ENCODE measurements around the gene OLFML2A.

Gene OLFML2A

DNA sequence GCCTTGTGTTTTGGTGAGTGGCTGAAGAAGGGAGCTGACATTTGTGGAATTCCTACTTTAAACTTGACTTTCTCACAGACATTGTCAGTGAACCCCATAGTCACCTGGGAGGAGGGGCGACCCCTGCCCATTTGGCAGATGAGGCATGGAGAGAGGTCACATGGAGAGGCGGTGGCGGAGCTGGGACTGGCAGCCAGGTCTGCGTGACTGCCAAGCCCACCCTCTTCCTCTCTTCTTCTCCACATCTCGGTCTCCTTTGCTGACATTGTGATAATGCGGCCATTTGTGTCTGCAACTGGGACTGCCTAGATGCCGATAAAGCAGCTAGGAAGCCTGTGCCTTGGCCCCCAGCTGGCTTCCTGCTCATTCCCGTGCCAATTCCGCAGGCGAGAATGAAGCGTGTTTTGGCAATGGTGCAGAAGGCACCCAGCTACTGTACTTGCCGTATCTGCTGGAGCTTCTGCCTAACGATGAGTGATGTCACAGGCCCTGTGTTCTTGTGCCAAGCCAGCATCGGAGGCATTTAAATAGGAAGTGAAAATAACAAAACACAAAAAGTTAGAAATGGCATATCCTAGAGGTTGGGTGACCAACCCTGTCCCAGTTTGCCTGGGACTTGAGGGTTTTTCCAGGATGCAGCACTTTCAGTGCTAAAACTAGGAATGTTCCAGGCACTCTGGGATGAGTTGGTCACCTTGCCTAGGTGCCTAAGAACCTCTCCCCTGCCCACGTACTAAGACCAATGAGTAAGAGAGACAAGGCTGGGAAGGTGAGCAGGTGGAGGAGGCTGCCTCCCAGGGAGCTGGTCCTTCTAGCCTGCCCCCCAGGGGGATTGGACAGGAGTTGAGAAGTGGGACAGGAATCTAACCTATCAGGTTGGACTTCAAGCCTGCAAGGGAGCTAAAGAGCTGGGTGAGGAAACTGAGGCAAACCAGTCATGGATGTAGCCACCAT lies 23.6 kb downstream of the OLFML2A start:
- CTCF ChIA-PET: interaction anchor here (0.6 to 2.4 kb wide), 10 partner anchors 10 to 61 kb away, joined by 3 to 15 read pairs (median 4); partner anchors contain the start of genes OLFML2A and WDR38
- POLR2A ChIA-PET: interaction anchor here (0.8 to 1.9 kb wide), 3 partner anchors 9 to 56 kb away, joined by 3 to 5 read pairs (median 4); no protein-coding TSS in a partner anchor

More for the DNA sequence above, 23.6 kb downstream of the OLFML2A start:
- Histone ChIP-seq H3K4me3 (ENCODE audit: low read depth, low read length) (no peak overlapping the region), H3K4me1 (ENCODE audit: control insufficient read depth, insufficient read depth, low read length) (no peaks in the 10 kb centered on the region), H3K9me3 (ENCODE audit: control insufficient read depth, insufficient read depth, low read depth, low read length) (no peaks in the 10 kb centered on the region), H3K36me3 (ENCODE audit: control insufficient read depth in 2 of 2, insufficient read depth in 1 of 2, low read length in 2 of 2) (no peaks in the 10 kb centered on the region), H3K27ac (ENCODE audit: extremely low read depth, low read depth, low read length) (no peak overlapping the region)
- TF ChIP-seq BCL6B (tag by site-specific recombination; IDR thresholded peaks at IDR 0.05): no peak
- TF ChIP-seq TRIM28 (IDR thresholded peaks at IDR 0.05; ENCODE audit: borderline replicate concordance, low read length): no peak
- no peak for TF ChIP-seq ZNF555 (tag by site-specific recombination; conservative IDR thresholded peaks at IDR 0.05)
- no peak for TF ChIP-seq ZNF366 (tag by site-specific recombination; conservative IDR thresholded peaks at IDR 0.05)
- TF ChIP-seq ZNF19 (tag by site-specific recombination; IDR thresholded peaks at IDR 0.05; ENCODE audit: low read depth): no peak
- no peak for TF ChIP-seq ZNF664 (tag by site-specific recombination; IDR thresholded peaks at IDR 0.05)
- no peak for TF ChIP-seq ZNF776 (tag by site-specific recombination; IDR thresholded peaks at IDR 0.05; ENCODE audit: borderline replicate concordance)
- no peak for TF ChIP-seq ZNF10 (tag by site-specific recombination; IDR thresholded peaks at IDR 0.05)
- TF ChIP-seq ZNF266 (tag by site-specific recombination; IDR thresholded peaks at IDR 0.05; ENCODE audit: low read depth): no peak
- no peak for TF ChIP-seq ZNF585B (tag by site-specific recombination; IDR thresholded peaks at IDR 0.05)
- no peak for TF ChIP-seq RBAK (tag by site-specific recombination; IDR thresholded peaks at IDR 0.05)
- no peak for TF ChIP-seq ZBTB49 (tag by site-specific recombination; IDR thresholded peaks at IDR 0.05; ENCODE audit: low read depth)
- TF ChIP-seq ZNF521 (tag by site-specific recombination; IDR thresholded peaks at IDR 0.05): no peak
- TF ChIP-seq ZNF202 (tag by site-specific recombination; IDR thresholded peaks at IDR 0.05; ENCODE audit: borderline replicate concordance): no peak
- no peak for TF ChIP-seq ZXDB (tag by site-specific recombination; IDR thresholded peaks at IDR 0.05)
- TF ChIP-seq, protein P1, sequence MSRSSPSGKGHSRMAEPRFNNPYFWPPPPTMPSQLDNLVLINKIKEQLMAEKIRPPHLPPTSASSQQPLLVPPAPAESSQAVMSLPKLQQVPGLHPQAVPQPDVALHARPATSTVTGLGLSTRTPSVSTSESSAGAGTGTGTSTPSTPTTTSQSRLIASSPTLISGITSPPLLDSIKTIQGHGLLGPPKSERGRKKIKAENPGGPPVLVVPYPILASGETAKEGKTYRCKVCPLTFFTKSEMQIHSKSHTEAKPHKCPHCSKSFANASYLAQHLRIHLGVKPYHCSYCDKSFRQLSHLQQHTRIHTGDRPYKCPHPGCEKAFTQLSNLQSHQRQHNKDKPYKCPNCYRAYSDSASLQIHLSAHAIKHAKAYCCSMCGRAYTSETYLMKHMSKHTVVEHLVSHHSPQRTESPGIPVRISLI (tag by site-specific recombination; IDR thresholded peaks at IDR 0.05): no peak
- TF ChIP-seq, protein P2, sequence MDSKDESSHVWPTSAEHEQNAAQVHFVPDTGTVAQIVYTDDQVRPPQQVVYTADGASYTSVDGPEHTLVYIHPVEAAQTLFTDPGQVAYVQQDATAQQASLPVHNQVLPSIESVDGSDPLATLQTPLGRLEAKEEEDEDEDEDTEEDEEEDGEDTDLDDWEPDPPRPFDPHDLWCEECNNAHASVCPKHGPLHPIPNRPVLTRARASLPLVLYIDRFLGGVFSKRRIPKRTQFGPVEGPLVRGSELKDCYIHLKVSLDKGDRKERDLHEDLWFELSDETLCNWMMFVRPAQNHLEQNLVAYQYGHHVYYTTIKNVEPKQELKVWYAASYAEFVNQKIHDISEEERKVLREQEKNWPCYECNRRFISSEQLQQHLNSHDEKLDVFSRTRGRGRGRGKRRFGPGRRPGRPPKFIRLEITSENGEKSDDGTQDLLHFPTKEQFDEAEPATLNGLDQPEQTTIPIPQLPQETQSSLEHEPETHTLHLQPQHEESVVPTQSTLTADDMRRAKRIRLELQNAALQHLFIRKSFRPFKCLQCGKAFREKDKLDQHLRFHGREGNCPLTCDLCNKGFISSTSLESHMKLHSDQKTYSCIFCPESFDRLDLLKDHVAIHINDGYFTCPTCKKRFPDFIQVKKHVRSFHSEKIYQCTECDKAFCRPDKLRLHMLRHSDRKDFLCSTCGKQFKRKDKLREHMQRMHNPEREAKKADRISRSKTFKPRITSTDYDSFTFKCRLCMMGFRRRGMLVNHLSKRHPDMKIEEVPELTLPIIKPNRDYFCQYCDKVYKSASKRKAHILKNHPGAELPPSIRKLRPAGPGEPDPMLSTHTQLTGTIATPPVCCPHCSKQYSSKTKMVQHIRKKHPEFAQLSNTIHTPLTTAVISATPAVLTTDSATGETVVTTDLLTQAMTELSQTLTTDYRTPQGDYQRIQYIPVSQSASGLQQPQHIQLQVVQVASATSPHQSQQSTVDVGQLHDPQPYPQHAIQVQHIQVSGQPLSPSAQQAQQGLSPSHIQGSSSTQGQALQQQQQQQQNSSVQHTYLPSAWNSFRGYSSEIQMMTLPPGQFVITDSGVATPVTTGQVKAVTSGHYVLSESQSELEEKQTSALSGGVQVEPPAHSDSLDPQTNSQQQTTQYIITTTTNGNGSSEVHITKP (tag by site-specific recombination; IDR thresholded peaks at IDR 0.05): no peak

Data from HEK293 (cell line).